Lower lobe of right lung (tissue), 2 donors: Measurements from ENCODE around the gene B4GALT5. TPM values are rescaled to one million over a fixed set of nuclear protein-coding genes. Genes with fewer than 3 reads are reported as not detected.

Experiments used
- ATAC-seq, 2 donors: fragments of 200-7000 bp; cut with Tn5 transposase; one replicate each; pipeline ENCODE4 v1.9.1; 2020 to 2022; ENCODE audit warnings: mild to moderate bottlenecking in 2 of 2, moderate library complexity in 2 of 2
- DNase-seq: peaks from one replicate; pipeline ENCODE4 v3.0.0-alpha.2; 2020
- H3K27ac ChIP-seq: fragments of 200-600 bp; one replicate; pipeline ENCODE4 v1.8.0; 2022
- H3K27me3 ChIP-seq: fragments of 200-600 bp; one replicate; pipeline ENCODE4 v1.8.0; 2022; ENCODE audit warnings: low read depth
- H3K36me3 ChIP-seq: fragments of 200-600 bp; one replicate; pipeline ENCODE4 v1.8.0; 2022; ENCODE audit warnings: mild to moderate bottlenecking
- H3K4me1 ChIP-seq: fragments of 200-600 bp; one replicate; pipeline ENCODE4 v1.8.0; 2022
- H3K4me3 ChIP-seq: fragments of 200-600 bp; one replicate; pipeline ENCODE4 v1.8.0; 2022; ENCODE audit warnings: mild to moderate bottlenecking
- H3K9me3 ChIP-seq: fragments of 200-600 bp; one replicate; pipeline ENCODE4 v1.8.0; 2022
- intact Hi-C: fragments of 100-400 bp; cut with DNase I; formaldehyde crosslinking; loops from one replicate; pipeline ENCODE4 v1.11.0; 2022
- total RNA-seq: library from RNA; stranded (reverse); fragmentation: NEBNext Ultra II Directional; extraction: Animal tissue kit (Norgen Biotek cat#: 25700); gene quantifications from one replicate; pipeline ENCODE4 v1.2.1, GENCODE V29; 2021
- TF ChIP-seq, protein P1 (sequence below): fragments of 200-600 bp; IDR thresholded peaks from one replicate; pipeline ENCODE4 v1.8.0; 2022; ENCODE audit warnings: antibody characterized with exemption, mild to moderate bottlenecking
- donor health status: DM: no; HTN: yes; CAD: no; lungs with severe emphysema.

B4GALT5 gene
- total RNA-seq, 1 donor from 2014 or later: 39.5 TPM

DNA sequence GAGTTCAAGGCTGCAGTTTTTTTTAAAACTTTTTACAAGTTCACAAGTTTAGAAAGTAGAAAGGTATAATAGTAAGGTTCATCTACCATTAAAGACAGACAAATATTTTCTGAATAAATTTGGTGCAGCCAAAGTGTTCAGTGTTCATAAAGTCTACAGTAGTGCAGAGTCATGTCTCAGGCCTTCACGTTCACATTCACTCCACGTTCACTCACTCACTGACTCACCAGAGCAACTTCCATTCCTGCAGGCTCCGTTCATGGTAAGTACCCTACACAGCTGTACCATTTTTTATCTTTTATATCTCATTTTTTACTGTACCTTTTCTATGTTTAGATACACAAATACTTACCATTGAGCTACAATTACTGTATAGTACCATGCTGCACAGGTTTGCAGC is 67.6 kb downstream of the B4GALT5 start:
- ATAC-seq: no peak
- TF ChIP-seq, protein P1, sequence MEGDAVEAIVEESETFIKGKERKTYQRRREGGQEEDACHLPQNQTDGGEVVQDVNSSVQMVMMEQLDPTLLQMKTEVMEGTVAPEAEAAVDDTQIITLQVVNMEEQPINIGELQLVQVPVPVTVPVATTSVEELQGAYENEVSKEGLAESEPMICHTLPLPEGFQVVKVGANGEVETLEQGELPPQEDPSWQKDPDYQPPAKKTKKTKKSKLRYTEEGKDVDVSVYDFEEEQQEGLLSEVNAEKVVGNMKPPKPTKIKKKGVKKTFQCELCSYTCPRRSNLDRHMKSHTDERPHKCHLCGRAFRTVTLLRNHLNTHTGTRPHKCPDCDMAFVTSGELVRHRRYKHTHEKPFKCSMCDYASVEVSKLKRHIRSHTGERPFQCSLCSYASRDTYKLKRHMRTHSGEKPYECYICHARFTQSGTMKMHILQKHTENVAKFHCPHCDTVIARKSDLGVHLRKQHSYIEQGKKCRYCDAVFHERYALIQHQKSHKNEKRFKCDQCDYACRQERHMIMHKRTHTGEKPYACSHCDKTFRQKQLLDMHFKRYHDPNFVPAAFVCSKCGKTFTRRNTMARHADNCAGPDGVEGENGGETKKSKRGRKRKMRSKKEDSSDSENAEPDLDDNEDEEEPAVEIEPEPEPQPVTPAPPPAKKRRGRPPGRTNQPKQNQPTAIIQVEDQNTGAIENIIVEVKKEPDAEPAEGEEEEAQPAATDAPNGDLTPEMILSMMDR: no peak
- intact Hi-C loops: no loop called here
- Histone ChIP-seq H3K9me3 (no peaks in the 10 kb centered on the region), H3K4me1 (peaks cover 17% of the 10 kb centered on the region), H3K4me3 (no peak overlapping the region), H3K27ac (no peak overlapping the region), H3K27me3 (no peaks in the 10 kb centered on the region), H3K36me3 (peaks cover 97% of the 10 kb centered on the region)
- DNase-seq: no peak

- H3K27ac ChIP-seq: no peak overlapping the region
- peaks cover 17% of the 10 kb centered on the region for H3K4me1 ChIP-seq
- intact Hi-C loops: no loop called here
- H3K9me3 ChIP-seq: no peaks in the 10 kb centered on the region
- peaks cover 98% of the 10 kb centered on the region for H3K36me3 ChIP-seq
- TF ChIP-seq, protein P1: no peak
- ATAC-seq (no peak), DNase-seq (no peak)
- no peaks in the 10 kb centered on the region for H3K27me3 ChIP-seq
- no peak overlapping the region for H3K4me3 ChIP-seq
These were observed 68.6 kb downstream of the B4GALT5 start for GRCh38 chr20:49644980-49645565.

- H3K36me3 ChIP-seq: peaks cover 98% of the 10 kb centered on the region
- H3K9me3 ChIP-seq: no peaks in the 10 kb centered on the region
- H3K27ac ChIP-seq: peak overlapping the region; percentile 25
- no peak for ATAC-seq
- TF ChIP-seq, protein P1: no peak
- H3K4me3 ChIP-seq: no peak overlapping the region
- DNase-seq: no peak
- H3K27me3 ChIP-seq: no peaks in the 10 kb centered on the region
- peaks cover 17% of the 10 kb centered on the region for H3K4me1 ChIP-seq
- intact Hi-C loops: no loop called here
These were observed 70.9 kb downstream of the B4GALT5 start for GRCh38 chr20:49642816-49643215.

DNA sequence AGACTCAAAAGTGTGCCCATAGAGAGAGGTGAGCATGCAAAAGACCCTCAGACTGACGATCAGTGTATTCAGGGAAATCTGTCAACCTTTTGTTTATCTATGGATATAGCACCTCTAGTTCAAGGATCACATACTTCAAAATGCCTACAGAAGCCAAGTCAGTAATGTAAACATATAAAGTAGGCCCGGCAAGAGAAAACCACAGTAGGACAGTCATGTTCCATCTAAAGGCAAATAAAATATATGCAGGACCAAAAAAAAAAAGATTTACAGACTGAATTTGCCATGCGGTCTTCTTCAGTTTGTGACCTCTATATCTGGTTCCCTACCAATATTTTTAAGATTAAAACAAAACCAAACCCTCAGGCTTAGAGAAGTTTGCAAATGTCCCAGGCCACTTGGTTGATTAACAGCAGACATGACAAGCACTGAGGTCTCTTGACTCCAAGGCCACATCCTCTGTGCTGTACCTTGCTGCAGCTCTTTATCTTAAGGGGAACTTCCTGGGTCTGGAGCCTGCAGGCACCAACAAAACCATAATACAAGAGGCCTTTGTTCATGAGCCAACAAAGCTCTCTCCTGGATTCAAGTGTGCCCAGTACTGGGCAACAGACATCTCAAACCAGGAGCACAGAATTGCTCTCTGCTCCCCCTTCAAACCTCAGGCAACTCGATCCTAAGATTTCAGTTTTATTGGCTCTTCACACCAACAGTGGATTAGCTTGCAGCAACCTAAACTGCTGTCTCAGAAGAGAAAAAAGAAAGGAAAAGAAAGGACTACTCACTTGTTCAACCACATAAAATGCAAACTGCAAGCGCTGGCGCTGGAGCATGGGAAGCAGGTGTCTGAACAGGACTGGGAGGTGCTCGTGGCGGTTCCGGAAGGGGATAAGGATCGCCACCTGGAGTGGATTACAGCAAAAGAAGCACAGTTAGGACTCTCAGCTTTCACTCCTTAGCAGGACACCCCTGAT is 71.7 kb downstream of the B4GALT5 start:
- Histone ChIP-seq H3K27ac (peak overlapping the region; percentile 42), H3K27me3 (no peaks in the 10 kb centered on the region), H3K4me1 (peaks cover 24% of the 10 kb centered on the region), H3K4me3 (no peak overlapping the region), H3K9me3 (no peaks in the 10 kb centered on the region), H3K36me3 (peaks cover 98% of the 10 kb centered on the region)
- TF ChIP-seq, protein P1: no peak
- ATAC-seq: peak; percentile 77 to 84
- DNase-seq: no peak
- intact Hi-C loops: no loop called here

DNA sequence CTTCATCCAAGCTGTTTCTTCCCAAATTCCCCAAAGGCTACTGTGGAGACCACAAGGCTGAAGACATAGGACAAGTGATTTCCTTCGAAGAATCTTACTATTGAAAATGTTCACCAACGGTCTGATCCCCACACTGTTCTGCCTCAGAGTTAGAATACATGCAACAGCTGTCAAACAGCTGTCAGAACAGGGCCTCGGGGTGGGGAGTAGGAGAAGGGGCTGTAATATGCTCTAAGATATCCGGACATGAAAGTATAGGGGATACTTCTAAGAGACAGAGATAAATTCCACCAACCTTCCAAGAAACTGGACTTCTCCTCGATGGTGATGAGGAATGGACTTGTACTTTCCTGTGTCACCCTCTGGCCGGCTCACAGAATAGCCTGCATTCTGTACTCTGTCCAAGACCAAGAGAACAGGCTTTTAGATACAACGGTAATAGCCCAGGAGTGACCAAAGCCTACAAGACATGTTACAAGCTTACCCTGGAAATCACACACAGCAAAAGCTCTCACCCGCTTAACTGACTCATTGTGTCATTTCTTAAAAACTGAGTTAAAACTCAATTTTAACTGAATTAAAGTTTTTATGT is 76.5 kb downstream of the B4GALT5 start:
- Histone ChIP-seq H3K4me3 (no peak overlapping the region), H3K27ac (no peak overlapping the region), H3K4me1 (peaks cover 23% of the 10 kb centered on the region), H3K36me3 (peaks cover 76% of the 10 kb centered on the region), H3K27me3 (no peaks in the 10 kb centered on the region), H3K9me3 (no peaks in the 10 kb centered on the region)
- intact Hi-C loops: no loop called here
- ATAC-seq (no peak), DNase-seq (no peak)
- TF ChIP-seq, protein P1: no peak
